Urothelium cell line (cell line): ENCODE data around the gene GPA33.

Source experiments
- DNase-seq: peaks from one replicate; pipeline ENCODE4 v3.0.0; 2011; ENCODE audit warnings: low spot score, mixed read lengths
- FAIRE-seq: peaks from 2 replicates; lab custom pipeline; 2011; peaks lifted over from hg19 to GRCh38; lab: Jason Lieb, UNC

Gene GPA33

GRCh38 chr1:167118188-167118587 lies 28.0 kb upstream of the GPA33 start:
- FAIRE-seq (no peak), DNase-seq (no peak)

- DNase-seq = no peak
- no peak for FAIRE-seq
These were observed 27.0 kb upstream of the GPA33 start for GRCh38 chr1:167117225-167117624.

- DNase-seq (no peak), FAIRE-seq (no peak)
These were observed 26.0 kb upstream of the GPA33 start for GRCh38 chr1:167116174-167116573.

- DNase-seq (no peak), FAIRE-seq (no peak)
These were observed 25.5 kb upstream of the GPA33 start for GRCh38 chr1:167115655-167116054.

GRCh38 chr1:167114725-167115124 lies 24.5 kb upstream of the GPA33 start:
- DNase-seq (no peak), FAIRE-seq (no peak)

- FAIRE-seq (no peak), DNase-seq (no peak)
These were observed 21.9 kb upstream of the GPA33 start for GRCh38 chr1:167111868-167112709.

GRCh38 chr1:167110586-167110985 lies 20.4 kb upstream of the GPA33 start:
- FAIRE-seq = no peak
- peak; percentile 14 for DNase-seq

GRCh38 chr1:167109125-167109524 lies 18.9 kb upstream of the GPA33 start:
- no peak for FAIRE-seq
- DNase-seq = no peak

- FAIRE-seq (no peak), DNase-seq (no peak)
These were observed 17.3 kb upstream of the GPA33 start for GRCh38 chr1:167107456-167107855.

GRCh38 chr1:167106119-167106461 lies 15.9 kb upstream of the GPA33 start:
- DNase-seq = no peak
- FAIRE-seq = no peak

- FAIRE-seq = no peak
- DNase-seq = no peak
These were observed 15.3 kb upstream of the GPA33 start for GRCh38 chr1:167105271-167106118.

GRCh38 chr1:167104256-167104633 lies 14.1 kb upstream of the GPA33 start:
- FAIRE-seq (no peak), DNase-seq (no peak)

GRCh38 chr1:167102906-167103573 lies 12.9 kb upstream of the GPA33 start:
- DNase-seq = no peak
- no peak for FAIRE-seq

- FAIRE-seq = no peak
- no peak for DNase-seq
These were observed 11.6 kb upstream of the GPA33 start for GRCh38 chr1:167101754-167102153.

- DNase-seq = no peak
- FAIRE-seq = no peak
These were observed 10.6 kb upstream of the GPA33 start for GRCh38 chr1:167100730-167101129.

- FAIRE-seq (no peak), DNase-seq (no peak)
These were observed 9.7 kb upstream of the GPA33 start for GRCh38 chr1:167099851-167100250.

- FAIRE-seq (no peak), DNase-seq (no peak)
These were observed 5.2 kb upstream of the GPA33 start for GRCh38 chr1:167095368-167095767.

GRCh38 chr1:167094690-167095089 lies 4.5 kb upstream of the GPA33 start:
- DNase-seq = no peak
- no peak for FAIRE-seq

GRCh38 chr1:167093846-167094516 lies 3.8 kb upstream of the GPA33 start, which contains the start of gene STYXL2:
Gene STYXL2, plus strand, starts transcription at chr1:167094075. Its CDS starts 775 bp downstream, at chr1:167094850.
- FAIRE-seq = no peak
- no peak for DNase-seq

- DNase-seq (no peak), FAIRE-seq (no peak)
These were observed 2.5 kb upstream of the GPA33 start for GRCh38 chr1:167092653-167093052.

- DNase-seq (no peak), FAIRE-seq (no peak)
These were observed 251 bp downstream of the GPA33 start for GRCh38 chr1:167089939-167090313.
